K562 (cell line): ENCODE results near the gene CHMP4B. TPM values are rescaled to one million over a fixed set of nuclear protein-coding genes. Genes with fewer than 3 reads are reported as not detected.

Source experiments
- CBFA2T3 ChIP-seq: fragments of 450-650 bp; IDR thresholded peaks from 2 replicates; pipeline ENCODE4 v1.6.1; 2017
- FOXM1 ChIP-seq, 2 experiments: fragments of 450-650 bp in 1 of 2; sonication (generic) in 1 of 2; formaldehyde crosslinking in 1 of 2; IDR thresholded peaks; 2 replicates each; pipeline versions ENCODE4 v1.6.1 to v1.9.0; 2017 to 2022; ENCODE audit warnings: low read depth in 2 of 2, mild to moderate bottlenecking in 2 of 2, missing genetic modification reagents in 1 of 2, moderate library complexity in 1 of 2
- HLTF ChIP-seq: fragments of 450-650 bp; IDR thresholded peaks from 2 replicates; pipeline ENCODE4 v1.6.1; 2016
- SLC30A9 ChIP-seq: fragments of 250-450 bp; sonication (Bioruptor Pico); IDR thresholded peaks from 2 replicates; pipeline ENCODE4 v1.8.0; 2022; ENCODE audit warnings: mild to moderate bottlenecking, moderate library complexity
- SMAD2 ChIP-seq: fragments of 150-350 bp; IDR thresholded peaks from 2 replicates; pipeline ENCODE4 v1.6.1; 2014; ENCODE audit warnings: low read depth, mild to moderate bottlenecking, low read length
- TCF15 ChIP-seq: fragments of 250-450 bp; sonication (Bioruptor Pico); IDR thresholded peaks from 2 replicates; pipeline ENCODE4 v1.8.0; 2022; ENCODE audit warnings: moderate library complexity, mild to moderate bottlenecking, inconsistent platforms
- TFE3 ChIP-seq: fragments of 450-650 bp; formaldehyde crosslinking; IDR thresholded peaks from 2 replicates; pipeline ENCODE4 v1.4.0; 2020; ENCODE audit warnings: mild to moderate bottlenecking, mixed read lengths
- ZC3H8 ChIP-seq: fragments of 450-650 bp; IDR thresholded peaks from 2 replicates; pipeline ENCODE4 v1.6.1; 2017
- ZNF584 ChIP-seq: fragments of 200-800 bp; sonication (Bioruptor generic); IDR thresholded peaks from 2 replicates; pipeline ENCODE4 v1.6.1; 2016; ENCODE audit warnings: low read depth, mild to moderate bottlenecking, missing genetic modification characterization, missing compliant biosample characterization
- ZNF589 ChIP-seq: fragments of 200-800 bp; sonication (Bioruptor generic); IDR thresholded peaks from 2 replicates; pipeline ENCODE4 v1.6.1; 2016; ENCODE audit warnings: low read depth, missing genetic modification characterization, missing compliant biosample characterization
- polyA plus RNA-seq, 8 experiments: library from polyadenylated mRNA; depleted of rRNA in 4 of 8; stranded (reverse) in 5 of 8; unstranded in 3 of 8; fragments of >200 nt; fragmentation: Nextera tagmentation in 2 of 8; fragmentation: Illumina TruSeq in 1 of 8; extraction: Ambion mirVana in 2 of 8; extraction: Trizol in 1 of 8; gene quantifications; 2 replicates each; pipeline versions ENCODE4 v1.2.1 to v1.2.3, GENCODE V29; 2011 to 2014; ENCODE audit warnings: inconsistent platforms in 1 of 8, missing spikeins in 1 of 8
- total RNA-seq, 7 experiments: library from RNA; depleted of rRNA in 6 of 7; stranded (reverse); fragments of >200 nt in 6 of 7; fragmentation: Illumina TruSeq in 2 of 7; extraction: Trizol in 2 of 7; gene quantifications; 2 replicates each; pipeline versions ENCODE4 v1.2.1 to v1.2.3, GENCODE V29; 2011 to 2021; ENCODE audit warnings: low replicate concordance in 1 of 7
- TF ChIP-seq, protein P1 (sequence below): fragments of 450-650 bp; IDR thresholded peaks from 2 replicates; pipeline ENCODE4 v1.6.1; 2018; ENCODE audit not compliant: partially characterized antibody
- TF ChIP-seq, protein P2 (sequence below): fragments of 250-450 bp; sonication (Bioruptor Pico); IDR thresholded peaks from 2 replicates; pipeline ENCODE4 v1.8.0; 2021; ENCODE audit warnings: moderate library complexity, mild to moderate bottlenecking, inconsistent platforms

The CHMP4B gene
- total and polyA plus RNA-seq, 9 of the 15 experiments (the other 6 are each of a cell fraction or from before 2014, with no cell fraction given), result 1.8 to 64.7 (median 31.8) TPM

DNA sequence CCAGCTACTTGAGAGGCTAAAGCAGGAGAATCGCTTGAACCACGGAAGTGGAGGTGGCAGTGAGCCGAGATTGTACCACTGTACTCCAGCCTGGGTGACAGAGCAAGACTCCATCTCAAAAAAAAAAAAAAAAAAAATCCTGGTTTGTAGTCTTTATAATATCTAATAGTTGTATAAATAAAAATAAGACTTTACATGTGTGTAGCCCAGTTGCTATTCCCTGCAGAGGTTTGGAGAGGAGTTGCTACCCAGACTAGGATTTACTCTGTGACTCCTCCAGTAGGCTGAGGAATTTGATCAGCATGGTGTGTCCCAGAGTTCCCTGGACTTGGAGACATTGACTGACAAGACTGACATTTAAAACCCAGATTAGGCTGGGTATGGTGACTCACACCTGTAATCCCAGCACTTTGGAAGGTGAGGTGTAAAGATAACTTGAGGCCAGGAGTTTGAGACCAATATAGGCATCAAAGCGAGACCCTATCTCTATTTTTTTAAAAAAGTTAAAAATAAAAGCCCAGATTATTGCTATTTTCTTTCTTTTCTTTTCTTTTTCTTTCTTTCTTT lies 10.2 kb downstream of the CHMP4B start (continued):
- TF ChIP-seq, protein P1, sequence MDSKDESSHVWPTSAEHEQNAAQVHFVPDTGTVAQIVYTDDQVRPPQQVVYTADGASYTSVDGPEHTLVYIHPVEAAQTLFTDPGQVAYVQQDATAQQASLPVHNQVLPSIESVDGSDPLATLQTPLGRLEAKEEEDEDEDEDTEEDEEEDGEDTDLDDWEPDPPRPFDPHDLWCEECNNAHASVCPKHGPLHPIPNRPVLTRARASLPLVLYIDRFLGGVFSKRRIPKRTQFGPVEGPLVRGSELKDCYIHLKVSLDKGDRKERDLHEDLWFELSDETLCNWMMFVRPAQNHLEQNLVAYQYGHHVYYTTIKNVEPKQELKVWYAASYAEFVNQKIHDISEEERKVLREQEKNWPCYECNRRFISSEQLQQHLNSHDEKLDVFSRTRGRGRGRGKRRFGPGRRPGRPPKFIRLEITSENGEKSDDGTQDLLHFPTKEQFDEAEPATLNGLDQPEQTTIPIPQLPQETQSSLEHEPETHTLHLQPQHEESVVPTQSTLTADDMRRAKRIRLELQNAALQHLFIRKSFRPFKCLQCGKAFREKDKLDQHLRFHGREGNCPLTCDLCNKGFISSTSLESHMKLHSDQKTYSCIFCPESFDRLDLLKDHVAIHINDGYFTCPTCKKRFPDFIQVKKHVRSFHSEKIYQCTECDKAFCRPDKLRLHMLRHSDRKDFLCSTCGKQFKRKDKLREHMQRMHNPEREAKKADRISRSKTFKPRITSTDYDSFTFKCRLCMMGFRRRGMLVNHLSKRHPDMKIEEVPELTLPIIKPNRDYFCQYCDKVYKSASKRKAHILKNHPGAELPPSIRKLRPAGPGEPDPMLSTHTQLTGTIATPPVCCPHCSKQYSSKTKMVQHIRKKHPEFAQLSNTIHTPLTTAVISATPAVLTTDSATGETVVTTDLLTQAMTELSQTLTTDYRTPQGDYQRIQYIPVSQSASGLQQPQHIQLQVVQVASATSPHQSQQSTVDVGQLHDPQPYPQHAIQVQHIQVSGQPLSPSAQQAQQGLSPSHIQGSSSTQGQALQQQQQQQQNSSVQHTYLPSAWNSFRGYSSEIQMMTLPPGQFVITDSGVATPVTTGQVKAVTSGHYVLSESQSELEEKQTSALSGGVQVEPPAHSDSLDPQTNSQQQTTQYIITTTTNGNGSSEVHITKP, result peak; percentile 54
- TF ChIP-seq ZNF589 (CRISPR knock-in tag) (no peak), ZNF584 (no peak), ZC3H8 (no peak), FOXM1 (IDR thresholded peaks at IDR 0.05; ENCODE audit: low read depth) (no peak), FOXM1 (CRISPR knock-in tag; IDR thresholded peaks at IDR 0.05; ENCODE audit: low read depth) (no peak), SLC30A9 (CRISPR knock-in tag) (no peak), SMAD2 (no peak), CBFA2T3 (peak; percentile 61), TCF15 (no peak), HLTF (no peak), TFE3 (CRISPR knock-in tag) (no peak)
- TF ChIP-seq, protein P2, sequence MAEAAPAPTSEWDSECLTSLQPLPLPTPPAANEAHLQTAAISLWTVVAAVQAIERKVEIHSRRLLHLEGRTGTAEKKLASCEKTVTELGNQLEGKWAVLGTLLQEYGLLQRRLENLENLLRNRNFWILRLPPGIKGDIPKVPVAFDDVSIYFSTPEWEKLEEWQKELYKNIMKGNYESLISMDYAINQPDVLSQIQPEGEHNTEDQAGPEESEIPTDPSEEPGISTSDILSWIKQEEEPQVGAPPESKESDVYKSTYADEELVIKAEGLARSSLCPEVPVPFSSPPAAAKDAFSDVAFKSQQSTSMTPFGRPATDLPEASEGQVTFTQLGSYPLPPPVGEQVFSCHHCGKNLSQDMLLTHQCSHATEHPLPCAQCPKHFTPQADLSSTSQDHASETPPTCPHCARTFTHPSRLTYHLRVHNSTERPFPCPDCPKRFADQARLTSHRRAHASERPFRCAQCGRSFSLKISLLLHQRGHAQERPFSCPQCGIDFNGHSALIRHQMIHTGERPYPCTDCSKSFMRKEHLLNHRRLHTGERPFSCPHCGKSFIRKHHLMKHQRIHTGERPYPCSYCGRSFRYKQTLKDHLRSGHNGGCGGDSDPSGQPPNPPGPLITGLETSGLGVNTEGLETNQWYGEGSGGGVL, result no peak
